Keratinocyte (primary cell): Measurements from ENCODE around the gene LSAMP. TPM values are rescaled to one million over a fixed set of nuclear protein-coding genes. Genes with fewer than 3 reads are reported as not detected.

Experiments used
- DNase-seq: peaks from one replicate; pipeline ENCODE4 v3.0.0-alpha.2; 2011; ENCODE audit warnings: low read depth, missing footprints, low spot score
- FAIRE-seq: peaks from 2 replicates; lab custom pipeline; 2011; peaks lifted over from hg19 to GRCh38; lab: Jason Lieb, UNC
- H2AFZ ChIP-seq: 2 replicates; pipeline ENCODE4 v1.6.0; 2012; ENCODE audit warnings: low read length, control low read depth, inconsistent platforms; ENCODE audit not compliant: control insufficient read depth
- H3K27ac ChIP-seq: 2 replicates; pipeline ENCODE4 v1.5.1; 2011; ENCODE audit warnings: low read length; ENCODE audit not compliant: control insufficient read depth, insufficient read depth
- H3K27me3 ChIP-seq: 3 replicates; pipeline ENCODE4 v1.6.0; 2011; ENCODE audit warnings: low read length; ENCODE audit not compliant: control insufficient read depth, insufficient read depth; ENCODE audit errors: extremely low read depth
- H3K36me3 ChIP-seq, 2 experiments: 2 replicates in 1 of 2; 3 replicates in 1 of 2; pipeline ENCODE4 v1.5.1; 2011; ENCODE audit warnings: low read length in 2 of 2, mild to moderate bottlenecking in 1 of 2; ENCODE audit not compliant: control insufficient read depth in 2 of 2, insufficient read depth in 2 of 2; ENCODE audit errors: extremely low read depth in 1 of 2
- H3K4me1 ChIP-seq: 3 replicates; pipeline ENCODE4 v1.5.1; 2011; ENCODE audit warnings: low read length; ENCODE audit not compliant: control insufficient read depth, insufficient read depth; ENCODE audit errors: extremely low read depth
- H3K4me2 ChIP-seq: 3 replicates; pipeline ENCODE4 v1.6.0; 2011; ENCODE audit warnings: low read depth, low read length; ENCODE audit not compliant: control insufficient read depth, insufficient read depth; ENCODE audit errors: extremely low read depth
- H3K4me3 ChIP-seq, 3 experiments: fragments of 200-600 bp in 1 of 3; sonication (generic) in 1 of 3; 2 replicates in 2 of 3; 3 replicates in 1 of 3; pipeline ENCODE4 v1.5.1; 2011 to 2016; ENCODE audit warnings: low read length in 3 of 3, mild to moderate bottlenecking in 3 of 3, control low read depth in 2 of 3, inconsistent platforms in 1 of 3, low read depth in 1 of 3, mixed read lengths in 1 of 3, mixed run types in 1 of 3, moderate library complexity in 1 of 3; ENCODE audit not compliant: control insufficient read depth in 2 of 3, insufficient read depth in 2 of 3; ENCODE audit errors: extremely low read depth in 1 of 3
- H3K79me2 ChIP-seq: 2 replicates; pipeline ENCODE4 v1.6.0; 2012; ENCODE audit warnings: low read length; ENCODE audit not compliant: control insufficient read depth, insufficient read depth
- H3K9ac ChIP-seq: 3 replicates; pipeline ENCODE4 v1.6.0; 2011; ENCODE audit warnings: low read length; ENCODE audit not compliant: control insufficient read depth, insufficient read depth; ENCODE audit errors: extremely low read depth
- H3K9me1 ChIP-seq: 3 replicates; pipeline ENCODE4 v1.6.0; 2011; ENCODE audit warnings: low read length; ENCODE audit not compliant: control insufficient read depth, insufficient read depth; ENCODE audit errors: extremely low read depth
- H3K9me3 ChIP-seq: 2 replicates; pipeline ENCODE4 v1.5.1; 2012; ENCODE audit warnings: low read depth, low read length; ENCODE audit not compliant: control insufficient read depth
- H4K20me1 ChIP-seq: 3 replicates; pipeline ENCODE4 v1.6.0; 2011; ENCODE audit warnings: low read length; ENCODE audit not compliant: control insufficient read depth, insufficient read depth; ENCODE audit errors: extremely low read depth
- CTCF ChIP-seq, 3 experiments: IDR thresholded peaks in 1 of 3; conservative IDR thresholded peaks in 1 of 3; optimal IDR thresholded peaks in 1 of 3; 2 replicates in 2 of 3; 3 replicates in 1 of 3; pipeline versions ENCODE3 to v1.5.1; 2011; ENCODE audit warnings: low read length in 3 of 3, mild to moderate bottlenecking in 3 of 3, moderate library complexity in 2 of 3, control low read depth in 1 of 3, inconsistent platforms in 1 of 3; ENCODE audit not compliant: insufficient read depth in 2 of 3; ENCODE audit errors: extremely low read depth in 1 of 3
- EZH2 ChIP-seq: IDR thresholded peaks from one replicate; pipeline ENCODE4 v1.6.1; 2012; ENCODE audit warnings: inconsistent platforms, mild to moderate bottlenecking, low read length, moderate library complexity
- dilution Hi-C: fragments of 300-500 bp; cut with MboI; formaldehyde crosslinking; loops from one replicate; pipeline ENCODE4 v1.7.0; 2020; ENCODE audit warnings: low sequenced_read_pairs; ENCODE audit not compliant: extremely low pct_ligation_motif_present
- polyA plus RNA-seq, 5 experiments: library from polyadenylated mRNA; depleted of rRNA in 3 of 5; stranded (reverse) in 3 of 5; stranded (forward) in 1 of 5; unstranded in 1 of 5; fragments of >200 nt; gene quantifications; 1 replicate in 1 of 5; 2 replicates in 3 of 5; 3 replicates in 1 of 5; pipeline versions ENCODE4 v1.2.1 to v1.2.3, GENCODE V29; 2011 to 2012; ENCODE audit warnings: missing spikeins in 2 of 5, low read depth in 1 of 5, low replicate concordance in 1 of 5

LSAMP gene
- polyA plus RNA-seq, 1 donor (not counting 4 experiments of a cell fraction or from before 2014, with no cell fraction given) = 0.12 TPM

GRCh38 chr3:116139641-116140040, 305.6 kb downstream of the LSAMP start:
- H3K4me1 ChIP-seq = no peaks in the 10 kb centered on the region
- no peak for DNase-seq
- H3K27ac ChIP-seq = no peak overlapping the region
- peak; percentile 5 for FAIRE-seq
- no peaks in the 10 kb centered on the region for H3K9me1 ChIP-seq
- H4K20me1 ChIP-seq = no peaks in the 10 kb centered on the region
- no peak for TF ChIP-seq CTCF (optimal IDR thresholded peaks at IDR 0.05 in 1 of 3, IDR thresholded peaks at IDR 0.05 in 1 of 3, conservative IDR thresholded peaks at IDR 0.05 in 1 of 3; ENCODE audit: extremely low read depth in 1 of 3, insufficient read depth in 2 of 3, low read length in 3 of 3)
- no peak for TF ChIP-seq EZH2
- H2AFZ ChIP-seq = no peak overlapping the region
- H3K4me2 ChIP-seq = no peak overlapping the region
- no peaks in the 10 kb centered on the region for H3K36me3 ChIP-seq
- H3K9me3 ChIP-seq = no peaks in the 10 kb centered on the region
- dilution Hi-C loops = no loop called here
- no peaks in the 10 kb centered on the region for H3K79me2 ChIP-seq
- H3K9ac ChIP-seq = no peak overlapping the region
- H3K27me3 ChIP-seq = no peaks in the 10 kb centered on the region
- H3K4me3 ChIP-seq = no peak overlapping the region

- no peak for FAIRE-seq
- TF ChIP-seq EZH2 = no peak
- H2AFZ ChIP-seq = no peak overlapping the region
- no peak overlapping the region for H3K4me3 ChIP-seq
- H3K9ac ChIP-seq = no peak overlapping the region
- no peak overlapping the region for H3K27ac ChIP-seq
- dilution Hi-C loops = no loop called here
- H4K20me1 ChIP-seq = no peaks in the 10 kb centered on the region
- no peaks in the 10 kb centered on the region for H3K4me1 ChIP-seq
- no peak overlapping the region for H3K4me2 ChIP-seq
- H3K79me2 ChIP-seq = no peaks in the 10 kb centered on the region
- no peak for DNase-seq
- H3K27me3 ChIP-seq = no peaks in the 10 kb centered on the region
- no peaks in the 10 kb centered on the region for H3K9me1 ChIP-seq
- H3K36me3 ChIP-seq = no peaks in the 10 kb centered on the region
- H3K9me3 ChIP-seq = no peaks in the 10 kb centered on the region
Measured at GRCh38 chr3:116135457-116136085, 309.7 kb downstream of the LSAMP start.
